ENCODE measurements around the gene UBE2D1. TPM values are rescaled to one million over a fixed set of nuclear protein-coding genes. Genes with fewer than 3 reads are reported as not detected.

The UBE2D1 gene
- total and polyA plus RNA-seq, 7 experiments from 2014 or later = 11.3 to 23.8 (median 12.8) TPM

DNA sequence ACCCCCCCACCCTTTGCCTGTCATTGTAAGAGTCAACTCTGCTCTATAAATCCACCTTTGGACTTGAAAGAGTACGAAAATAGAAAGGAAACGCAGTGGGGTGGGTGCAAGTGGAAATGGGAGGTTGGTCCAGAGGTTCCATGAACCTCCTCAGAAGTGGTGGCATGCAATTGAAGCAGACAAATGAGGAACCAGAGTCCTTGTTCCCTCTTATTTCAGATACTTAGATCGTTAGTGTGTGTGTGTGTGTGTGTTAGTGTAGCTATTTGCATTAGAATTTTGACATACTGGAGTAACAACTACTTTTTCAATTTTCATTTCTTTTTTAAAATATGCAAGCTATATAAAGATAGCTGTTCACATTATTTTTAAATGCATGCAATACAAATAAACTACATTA, 32.3 kb downstream of the UBE2D1 start:
- no peak overlapping the region for H3K4me3 ChIP-seq (ENCODE audit: low read length)
- DNase-seq (no peak), ATAC-seq (no peak)
- H3K27ac Mint-ChIP-seq = no peak overlapping the region
- H3K27ac ChIP-seq (ENCODE audit: low read depth, low read length) = no peak overlapping the region
- H3K9me3 ChIP-seq (ENCODE audit: control insufficient read depth in 2 of 3, low read length in 3 of 3) = no peaks in the 10 kb centered on the region
- no peaks in the 10 kb centered on the region for H3K9me3 Mint-ChIP-seq
- CTCF ChIA-PET = no interaction called here
- H3K27me3 Mint-ChIP-seq = no peaks in the 10 kb centered on the region
- POLR2A ChIA-PET = interaction anchor here (0.6 kb wide), 1 partner anchor 182 kb away, joined by 3 read pairs; no protein-coding TSS in a partner anchor
- H3K4me1 ChIP-seq (ENCODE audit: control insufficient read depth in 2 of 2, insufficient read depth in 2 of 2, low read length in 2 of 2) = no peaks in the 10 kb centered on the region
- peaks cover 0 to 25% (median 5%) of the 10 kb centered on the region in 5 donors for H3K36me3 Mint-ChIP-seq
- peaks cover 0 to 4% (median 0%) of the 10 kb centered on the region in 7 donors for H3K4me1 Mint-ChIP-seq
- H3K36me3 ChIP-seq (ENCODE audit: control insufficient read depth in 2 of 3, insufficient read depth in 3 of 3, low read length in 3 of 3) = no peaks in the 10 kb centered on the region
- H3K4me3 Mint-ChIP-seq = no peak overlapping the region
- no peaks in the 10 kb centered on the region for H3K27me3 ChIP-seq (ENCODE audit: control insufficient read depth in 2 of 2, insufficient read depth in 2 of 2, low read length in 2 of 2)
- intact Hi-C loops (cut with micrococcal nuclease) = no loop called here

GRCh38 chr10:58371473-58371872, 36.7 kb downstream of the UBE2D1 start:
- POLR2A ChIA-PET = interaction anchor here (0.6 kb wide), 1 partner anchor 15 kb away, joined by 3 read pairs; no protein-coding TSS in a partner anchor
- Histone ChIP-seq H3K27me3 (ENCODE audit: control insufficient read depth in 2 of 2, insufficient read depth in 2 of 2, low read length in 2 of 2) (no peaks in the 10 kb centered on the region), H3K36me3 (ENCODE audit: control insufficient read depth in 2 of 3, insufficient read depth in 3 of 3, low read length in 3 of 3) (no peaks in the 10 kb centered on the region), H3K4me1 (ENCODE audit: control insufficient read depth in 2 of 2, insufficient read depth in 2 of 2, low read length in 2 of 2) (no peaks in the 10 kb centered on the region), H3K27ac (ENCODE audit: low read depth, low read length) (no peak overlapping the region), H3K9me3 (ENCODE audit: control insufficient read depth in 2 of 3, low read length in 3 of 3) (no peaks in the 10 kb centered on the region), H3K4me3 (ENCODE audit: low read length) (no peak overlapping the region)
- Mint-ChIP-seq H3K4me1 (peaks cover 0 to 2% (median 0%) of the 10 kb centered on the region in 7 donors), H3K27me3 (no peaks in the 10 kb centered on the region), H3K36me3 (peaks cover 0 to 3% (median 0%) of the 10 kb centered on the region in 5 donors), H3K9me3 (no peaks in the 10 kb centered on the region), H3K4me3 (no peak overlapping the region), H3K27ac (no peak overlapping the region)
- intact Hi-C loops (cut with micrococcal nuclease) = no loop called here
- ATAC-seq (no peak), DNase-seq (no peak)
- CTCF ChIA-PET = interaction anchor here (1.4 kb wide), 1 partner anchor 13 kb away, joined by 5 read pairs; the partner anchor contains the start of gene TFAM

- Histone ChIP-seq H3K9me3 (ENCODE audit: control insufficient read depth in 2 of 3, low read length in 3 of 3) (no peaks in the 10 kb centered on the region), H3K27me3 (ENCODE audit: control insufficient read depth in 2 of 2, insufficient read depth in 2 of 2, low read length in 2 of 2) (no peaks in the 10 kb centered on the region), H3K36me3 (ENCODE audit: control insufficient read depth in 2 of 3, insufficient read depth in 3 of 3, low read length in 3 of 3) (no peaks in the 10 kb centered on the region), H3K4me1 (ENCODE audit: control insufficient read depth in 2 of 2, insufficient read depth in 2 of 2, low read length in 2 of 2) (no peaks in the 10 kb centered on the region), H3K4me3 (ENCODE audit: low read length) (no peak overlapping the region), H3K27ac (ENCODE audit: low read depth, low read length) (no peak overlapping the region)
- intact Hi-C loops (cut with micrococcal nuclease) = no loop called here
- Mint-ChIP-seq H3K4me1 (no peaks in the 10 kb centered on the region), H3K4me3 (no peak overlapping the region), H3K27ac (no peak overlapping the region), H3K36me3 (peaks cover 0 to 7% (median 0%) of the 10 kb centered on the region in 5 donors), H3K9me3 (no peaks in the 10 kb centered on the region), H3K27me3 (no peaks in the 10 kb centered on the region)
- CTCF ChIA-PET = no interaction called here
- no peak for DNase-seq
- POLR2A ChIA-PET = no interaction called here
- no peak for ATAC-seq
These were observed 38.0 kb downstream of the UBE2D1 start for GRCh38 chr10:58372607-58373441.

- no peaks in the 10 kb centered on the region for H3K9me3 Mint-ChIP-seq
- H3K27ac Mint-ChIP-seq = no peak overlapping the region
- H3K4me1 Mint-ChIP-seq = no peaks in the 10 kb centered on the region
These were observed 38.6 kb downstream of the UBE2D1 start for GRCh38 chr10:58373442-58373827.

GRCh38 chr10:58382489-58382995, 47.7 kb downstream of the UBE2D1 start:
- no peaks in the 10 kb centered on the region for H3K9me3 Mint-ChIP-seq

More at GRCh38 chr10:58373442-58373827, 38.6 kb downstream of the UBE2D1 start:
- H3K36me3 ChIP-seq (ENCODE audit: control insufficient read depth in 2 of 3, insufficient read depth in 3 of 3, low read length in 3 of 3) = no peaks in the 10 kb centered on the region
- no peaks in the 10 kb centered on the region for H3K4me1 ChIP-seq (ENCODE audit: control insufficient read depth in 2 of 2, insufficient read depth in 2 of 2, low read length in 2 of 2)
- no peak overlapping the region for H3K4me3 Mint-ChIP-seq
- no peak overlapping the region for H3K27ac ChIP-seq (ENCODE audit: low read depth, low read length)
- DNase-seq = no peak
- no peaks in the 10 kb centered on the region for H3K9me3 ChIP-seq (ENCODE audit: control insufficient read depth in 2 of 3, low read length in 3 of 3)
- no peak for ATAC-seq
- H3K27me3 Mint-ChIP-seq = no peaks in the 10 kb centered on the region
- ChIA-PET POLR2A (no interaction called here), CTCF (no interaction called here)
- H3K36me3 Mint-ChIP-seq = peaks cover 0 to 9% (median 0%) of the 10 kb centered on the region in 5 donors
- no peak overlapping the region for H3K4me3 ChIP-seq (ENCODE audit: low read length)
- no peaks in the 10 kb centered on the region for H3K27me3 ChIP-seq (ENCODE audit: control insufficient read depth in 2 of 2, insufficient read depth in 2 of 2, low read length in 2 of 2)
- intact Hi-C loops (cut with micrococcal nuclease) = no loop called here

GRCh38 chr10:58384095-58384494, 49.3 kb downstream of the UBE2D1 start:
- Histone ChIP-seq H3K4me1 (ENCODE audit: control insufficient read depth in 2 of 2, insufficient read depth in 2 of 2, low read length in 2 of 2) (peaks cover 20 to 30% of the 10 kb centered on the region in 2 donors), H3K27ac (ENCODE audit: low read depth, low read length) (peak overlapping the region; percentile 86), H3K9me3 (ENCODE audit: control insufficient read depth in 2 of 3, low read length in 3 of 3) (no peaks in the 10 kb centered on the region), H3K27me3 (ENCODE audit: control insufficient read depth in 2 of 2, insufficient read depth in 2 of 2, low read length in 2 of 2) (no peaks in the 10 kb centered on the region), H3K4me3 (ENCODE audit: low read length) (peak overlapping the region; percentile 95), H3K36me3 (ENCODE audit: control insufficient read depth in 2 of 3, insufficient read depth in 3 of 3, low read length in 3 of 3) (peaks cover 0 to 23% (median 0%) of the 10 kb centered on the region in 3 experiments)
- Mint-ChIP-seq H3K36me3 (peaks cover 0 to 13% (median 7%) of the 10 kb centered on the region in 5 donors), H3K9me3 (no peaks in the 10 kb centered on the region), H3K4me3 (peak overlapping the region; percentile 58 to 99 (median 98)), H3K27ac (peak overlapping the region; percentile 91 to 98 (median 96)), H3K27me3 (no peaks in the 10 kb centered on the region), H3K4me1 (peaks cover 15 to 51% (median 43%) of the 10 kb centered on the region in 7 donors)
- DNase-seq = peak in 7 of 9 donors; percentile 41 to 77 (median 68)
- intact Hi-C loops (cut with micrococcal nuclease) = loop anchor here (1.0 to 2.0 kb wide), 3 partner anchors 25 to 207 kb away; no protein-coding TSS in a partner anchor
- peak; percentile 75 for ATAC-seq
- CTCF ChIA-PET = interaction anchor here (0.5 to 5.9 kb wide), 8 partner anchors 8 to 115 kb away, joined by 3 to 40 read pairs (median 5); partner anchors contain the start of genes CISD1 and UBE2D1
- POLR2A ChIA-PET = interaction anchor here (0.6 to 5.1 kb wide), 10 partner anchors 13 to 115 kb away, joined by 3 to 30 read pairs (median 5); partner anchors contain the start of genes CISD1, IPMK and UBE2D1

More at GRCh38 chr10:58382489-58382995, 47.7 kb downstream of the UBE2D1 start:
- no peak overlapping the region for H3K4me3 ChIP-seq (ENCODE audit: low read length)
- Mint-ChIP-seq H3K27ac (no peak overlapping the region), H3K4me1 (peaks cover 14 to 39% (median 33%) of the 10 kb centered on the region in 7 donors), H3K4me3 (no peak overlapping the region), H3K27me3 (no peaks in the 10 kb centered on the region), H3K36me3 (peaks cover 0 to 12% (median 4%) of the 10 kb centered on the region in 5 donors)
- H3K4me1 ChIP-seq (ENCODE audit: control insufficient read depth in 2 of 2, insufficient read depth in 2 of 2, low read length in 2 of 2) = peaks cover 18 to 27% of the 10 kb centered on the region in 2 donors
- H3K27me3 ChIP-seq (ENCODE audit: control insufficient read depth in 2 of 2, insufficient read depth in 2 of 2, low read length in 2 of 2) = no peaks in the 10 kb centered on the region
- POLR2A ChIA-PET = interaction anchor here (0.7 to 5.1 kb wide), 2 partner anchors 32 to 48 kb away, joined by 3 to 30 read pairs; partner anchors contain the start of gene UBE2D1
- no peak overlapping the region for H3K27ac ChIP-seq (ENCODE audit: low read depth, low read length)
- H3K9me3 ChIP-seq (ENCODE audit: control insufficient read depth in 2 of 3, low read length in 3 of 3) = no peaks in the 10 kb centered on the region
- CTCF ChIA-PET = interaction anchor here (5.9 kb wide), 1 partner anchor 83 kb away, joined by 40 read pairs; no protein-coding TSS in a partner anchor
- intact Hi-C loops (cut with micrococcal nuclease) = no loop called here
- no peak for DNase-seq
- H3K36me3 ChIP-seq (ENCODE audit: control insufficient read depth in 2 of 3, insufficient read depth in 3 of 3, low read length in 3 of 3) = peaks cover 0 to 18% (median 0%) of the 10 kb centered on the region in 3 experiments
- no peak for ATAC-seq

All from naive thymus-derived CD4-positive, alpha-beta T cell (primary cell).